CD4-positive, alpha-beta T cell treated with Interleukin-15 for 1 hour (primary cell): ENCODE data around the gene RASGEF1B.

Experiments used
- DNase-seq: peaks from one replicate; pipeline ENCODE4 v3.0.0-alpha.2; 2020

The RASGEF1B gene

DNA sequence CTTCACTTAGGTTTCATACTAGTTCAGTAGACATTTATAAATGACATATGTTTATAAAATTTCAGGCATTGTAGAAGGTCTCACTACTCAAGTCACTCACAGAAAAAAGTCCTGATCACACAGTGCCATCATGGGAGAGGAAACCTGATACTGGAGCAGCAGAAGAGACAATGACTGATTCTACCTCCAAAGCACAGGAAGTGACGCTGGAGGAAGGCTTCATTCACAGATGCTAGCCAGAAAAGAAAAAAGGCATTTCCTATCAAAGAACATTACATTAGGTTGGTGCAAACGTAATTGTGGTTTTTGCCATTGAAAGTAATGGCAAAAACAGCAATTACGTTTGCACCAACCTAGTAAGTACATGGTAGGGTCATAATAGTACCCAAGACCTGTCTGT lies 79.5 kb downstream of the RASGEF1B start:
- DNase-seq = no peak

DNA sequence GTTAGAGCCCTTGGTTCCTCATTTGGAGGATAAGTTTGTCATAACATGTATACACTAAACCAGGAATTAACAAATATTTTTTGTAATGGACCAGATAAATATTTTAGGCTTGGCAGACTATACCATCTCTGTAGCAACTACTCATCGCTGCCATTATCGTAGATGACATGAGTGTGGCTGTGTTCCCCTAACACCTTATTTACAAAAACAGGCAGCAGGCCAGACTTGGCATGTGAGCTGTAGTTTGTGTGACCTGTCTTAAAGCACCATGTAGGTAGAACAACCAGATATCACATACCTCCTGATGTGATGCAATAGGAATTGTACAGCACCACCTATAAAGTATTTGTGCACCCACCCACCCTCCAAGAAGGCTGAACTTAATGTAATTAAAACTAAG lies 82.0 kb downstream of the RASGEF1B start:
- no peak for DNase-seq

DNA sequence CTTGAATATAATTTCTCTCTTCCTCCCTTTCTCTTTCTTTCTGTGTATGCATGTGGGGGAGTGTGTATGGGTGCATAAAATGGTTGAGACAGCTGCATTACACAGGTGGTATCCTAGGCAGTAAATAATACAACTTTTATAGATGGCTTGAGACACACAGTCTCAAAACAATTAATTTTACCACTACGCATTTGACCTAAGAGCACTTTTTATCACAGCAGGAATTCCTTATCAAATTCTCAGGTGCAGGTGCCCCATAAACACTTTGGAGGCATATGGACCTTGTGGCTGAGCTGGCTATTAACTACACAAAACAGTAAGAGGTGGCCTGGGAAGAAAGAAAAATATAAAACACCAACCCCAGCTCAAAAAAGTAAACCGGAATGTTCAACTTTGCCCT lies 91.3 kb downstream of the RASGEF1B start:
- DNase-seq = no peak

DNA sequence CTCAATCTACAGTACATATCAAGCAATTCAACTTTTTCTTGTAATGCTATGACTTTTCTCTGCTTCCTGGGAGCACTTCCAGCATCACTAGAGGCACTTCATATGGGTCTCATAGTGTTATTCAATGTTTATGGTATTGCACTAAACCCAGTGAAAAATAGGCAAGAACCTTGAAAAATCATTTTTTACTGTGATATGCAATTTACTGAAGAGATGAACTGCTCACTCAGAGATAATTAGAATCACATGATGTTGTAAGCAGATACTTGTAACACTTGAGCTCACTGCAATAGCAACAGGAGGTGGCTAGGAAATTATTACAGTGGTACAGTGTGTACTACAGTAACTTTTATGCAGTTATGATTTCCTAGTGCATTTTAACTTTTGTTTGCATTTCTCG lies 93.3 kb downstream of the RASGEF1B start:
- no peak for DNase-seq

DNA sequence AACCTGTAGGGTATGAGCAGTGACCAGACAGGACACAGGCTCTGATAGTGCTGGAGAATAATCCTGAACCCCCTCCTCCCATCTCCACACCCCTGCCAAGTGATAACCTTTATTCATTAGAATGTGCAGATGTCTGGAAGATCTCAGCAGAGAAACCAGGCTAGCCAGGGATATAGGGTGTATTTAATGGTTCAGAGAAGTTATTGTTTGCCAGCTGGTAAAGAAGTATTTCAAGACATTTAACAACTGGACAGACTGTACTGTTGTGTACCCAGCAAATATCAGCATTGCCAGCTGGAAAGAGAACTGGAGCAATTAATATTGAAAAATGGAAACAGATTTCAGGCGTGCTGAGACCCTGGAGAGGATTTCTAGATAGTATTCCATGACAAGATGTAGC lies 94.5 kb downstream of the RASGEF1B start:
- DNase-seq = no peak

DNA sequence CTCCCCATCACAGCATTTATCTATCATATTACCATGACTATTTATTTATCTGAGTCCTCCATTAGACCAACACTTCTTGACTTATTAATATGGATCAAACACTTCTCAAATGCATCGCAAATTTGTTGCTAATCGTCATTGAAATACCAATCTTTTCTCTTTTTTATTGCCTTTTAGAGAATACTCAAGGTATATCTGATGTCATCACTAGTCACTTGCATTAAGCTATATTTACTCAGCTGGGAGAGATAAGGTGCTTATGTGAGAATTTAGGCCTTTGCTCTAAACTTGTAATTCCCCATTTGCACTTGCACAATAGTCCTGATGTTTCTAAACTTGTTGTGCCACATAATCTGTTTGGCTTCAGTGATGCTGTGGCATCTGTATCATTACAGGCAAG lies 95.0 kb downstream of the RASGEF1B start:
- no peak for DNase-seq
